NCI-H146 treated with DMSO at 0.1 percent for 48 hours (cell line): ENCODE data around the gene SLC25A28.
A peak's percentile ranks its signal among the peaks of the same experiment; 100 is the strongest.
"Not testable (repeated sequence)": the region's sequence is repeated elsewhere in the genome, so short reads cannot be mapped to it uniquely, and the experiment has no call there.

Experiments used
- DNase-seq: peaks from one replicate; lab custom pipeline; 2025; ENCODE audit not compliant: unreplicated experiment; lab: John Stamatoyannopoulos, UW

Gene SLC25A28

GRCh38 chr10:99628923-99629624 lies 8.8 kb upstream of the SLC25A28 start:
- DNase-seq: no peak

GRCh38 chr10:99625124-99625523 lies 4.9 kb upstream of the SLC25A28 start:
- not testable (repeated sequence) for DNase-seq

GRCh38 chr10:99623919-99624318 lies 3.7 kb upstream of the SLC25A28 start:
- DNase-seq: no peak

GRCh38 chr10:99621454-99622251 lies 1.4 kb upstream of the SLC25A28 start:
- no peak for DNase-seq

GRCh38 chr10:99620711-99621453 lies 643 bp upstream of the SLC25A28 start:
- DNase-seq: peak; percentile 78

- no peak for DNase-seq
Measured at GRCh38 chr10:99619090-99619800, 994 bp downstream of the SLC25A28 start.

- no peak for DNase-seq
Measured at GRCh38 chr10:99617696-99618095, 2.5 kb downstream of the SLC25A28 start.

- DNase-seq: no peak
Measured at GRCh38 chr10:99615426-99615825, 4.8 kb downstream of the SLC25A28 start.

GRCh38 chr10:99612167-99612831 lies 7.9 kb downstream of the SLC25A28 start:
- DNase-seq: peak; percentile 39

- no peak for DNase-seq
Measured at GRCh38 chr10:99611326-99611725, 8.9 kb downstream of the SLC25A28 start.

- no peak for DNase-seq
Measured at GRCh38 chr10:99610221-99610620, 10.0 kb downstream of the SLC25A28 start.

GRCh38 chr10:99609186-99609585 lies 11.1 kb downstream of the SLC25A28 start:
- no peak for DNase-seq

GRCh38 chr10:99605351-99605750 lies 14.9 kb downstream of the SLC25A28 start:
- no peak for DNase-seq

- DNase-seq: no peak
Measured at GRCh38 chr10:99604862-99605261, 15.4 kb downstream of the SLC25A28 start.

- no peak for DNase-seq
Measured at GRCh38 chr10:99598781-99599509, 21.3 kb downstream of the SLC25A28 start.

GRCh38 chr10:99598011-99598410 lies 22.2 kb downstream of the SLC25A28 start:
- DNase-seq: no peak

- not testable (repeated sequence) for DNase-seq
Measured at GRCh38 chr10:99596708-99597107, 23.5 kb downstream of the SLC25A28 start.

GRCh38 chr10:99595770-99596465 lies 24.3 kb downstream of the SLC25A28 start:
- DNase-seq: no peak

- DNase-seq: no peak
Measured at GRCh38 chr10:99595236-99595635, 25.0 kb downstream of the SLC25A28 start.
